Transverse colon (tissue), 4 donors: ENCODE measurements around the gene ACVR1B. TPM values are rescaled to one million over a fixed set of nuclear protein-coding genes. Genes with fewer than 3 reads are reported as not detected.

Source experiments
- DNase-seq: peaks from one replicate; pipeline ENCODE4 v3.0.0-alpha.2; 2019
- H3K27ac ChIP-seq, 4 donors: fragments of 200-600 bp; sonication (generic); 2 replicates each; pipeline ENCODE4 v1.5.1; 2016 to 2018; ENCODE audit warnings: inconsistent platforms in 4 of 4
- H3K27me3 ChIP-seq: fragments of 200-600 bp; sonication (generic); 2 replicates; pipeline ENCODE4 v1.5.1; 2017; ENCODE audit warnings: inconsistent platforms
- H3K36me3 ChIP-seq, 4 donors: fragments of 200-600 bp; sonication (generic); 2 replicates each; pipeline ENCODE4 v1.5.1; 2017 to 2019; ENCODE audit warnings: inconsistent platforms in 4 of 4
- H3K4me1 ChIP-seq, 4 donors: fragments of 200-600 bp; sonication (generic); 2 replicates each; pipeline ENCODE4 v1.5.1; 2017 to 2020; ENCODE audit warnings: inconsistent platforms in 4 of 4
- H3K4me3 ChIP-seq, 4 donors: fragments of 200-600 bp; sonication (generic); 1 replicate in 1 of 4; 2 replicates in 3 of 4; pipeline versions ENCODE4 v1.5.1 to v1.6.1; 2017 to 2019; ENCODE audit warnings: inconsistent platforms in 4 of 4
- H3K9me3 ChIP-seq, 2 donors: fragments of 200-600 bp; sonication (generic); 2 replicates each; pipeline ENCODE4 v1.5.1; 2017 to 2019; ENCODE audit warnings: inconsistent platforms in 2 of 2
- EP300 ChIP-seq: sonication (generic); formaldehyde crosslinking; IDR thresholded peaks from one replicate; pipeline ENCODE4 v1.6.1; 2017; ENCODE audit warnings: antibody characterized with exemption, low read depth
- POLR2A ChIP-seq: fragments of 450-650 bp; IDR thresholded peaks from one replicate; pipeline ENCODE4 v1.6.1; 2016; ENCODE audit warnings: antibody characterized with exemption, mild to moderate bottlenecking, moderate library complexity
- POLR2AphosphoS5 ChIP-seq, 3 donors: sonication (generic); formaldehyde crosslinking; IDR thresholded peaks; one replicate each; pipeline ENCODE4 v1.6.1; 2016; ENCODE audit warnings: antibody characterized with exemption in 3 of 3
- WGBS, 2 donors: methylation state at CpG; one replicate each; pipeline ENCODE4 v1.1.5; 2018; ENCODE audit warnings: low coverage in 1 of 2; 5-methylcytosine and 5-hydroxymethylcytosine counted together
- in situ Hi-C, 4 donors: fragments of 200-750 bp; cut with MboI; loops; one replicate each; pipeline versions ENCODE4 v1.15.0 to v1.15.1; 2017; ENCODE audit warnings: low sequenced_read_pairs in 3 of 4, low pct_ligation_motif_present in 1 of 4, low pct_unique_long_range_greater_than_20kb in 1 of 4
- intact Hi-C: fragments of 100-400 bp; cut with DNase I; formaldehyde crosslinking; loops from one replicate; pipeline ENCODE4 v1.15.1; 2023; ENCODE audit warnings: low total_unique reads
- total RNA-seq, 4 donors: library from RNA; depleted of rRNA; stranded (reverse); fragments of >200 nt; gene quantifications; one replicate each; pipeline ENCODE4 v1.1.0, GENCODE V29; 2016
- TF ChIP-seq, protein P1 (sequence below), 5 experiments: fragments of 200-600 bp in 3 of 5; fragments of 450-650 bp in 2 of 5; sonication (generic) in 3 of 5; IDR thresholded peaks; 1 replicate in 2 of 5; 2 replicates in 3 of 5; pipeline ENCODE4 v1.5.1; 2016 to 2017; ENCODE audit warnings: antibody characterized with exemption in 5 of 5, inconsistent platforms in 3 of 5, mild to moderate bottlenecking in 2 of 5, moderate library complexity in 1 of 5

ACVR1B gene
- total RNA-seq, 4 donors from 2014 or later = 22.5 to 96.9 (median 68.7) TPM

DNA sequence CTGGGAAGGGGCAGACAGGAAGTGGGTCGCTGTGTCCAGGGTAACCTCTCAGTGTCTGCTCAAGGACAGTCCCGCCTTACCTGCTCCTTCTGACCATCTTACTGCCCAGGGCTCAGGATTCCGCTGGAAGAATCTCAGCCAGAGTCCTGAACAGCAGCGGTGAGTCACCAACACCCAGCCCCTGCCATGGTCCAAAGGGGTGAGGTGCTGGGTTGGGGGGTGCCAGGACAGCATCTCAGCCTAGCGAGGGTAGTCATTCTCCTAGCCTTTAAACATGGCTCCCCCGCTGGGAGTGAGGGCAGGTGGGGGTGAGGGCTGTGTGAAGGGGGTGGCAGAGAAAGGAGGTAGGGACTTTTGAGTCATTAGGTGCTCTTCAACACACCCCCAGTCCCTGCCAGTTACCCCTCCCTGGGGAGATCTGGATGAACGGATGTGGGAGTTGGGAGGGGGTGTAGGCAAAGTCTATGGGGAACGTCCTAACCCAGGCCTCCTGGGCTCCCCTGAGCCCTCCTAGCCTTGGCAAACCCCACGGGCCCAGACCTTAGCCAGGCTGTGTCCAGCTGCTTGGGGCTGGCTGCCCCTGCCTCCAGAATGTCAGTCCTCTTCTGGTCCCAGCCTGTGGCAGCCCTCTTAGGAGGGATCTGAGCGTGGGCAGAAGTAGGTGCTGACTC, 57.7 kb downstream of the ACVR1B start:
- H3K36me3 ChIP-seq = no peaks in the 10 kb centered on the region
- in situ Hi-C loops (no loop called here), intact Hi-C loops (no loop called here)
- TF ChIP-seq, protein P1, sequence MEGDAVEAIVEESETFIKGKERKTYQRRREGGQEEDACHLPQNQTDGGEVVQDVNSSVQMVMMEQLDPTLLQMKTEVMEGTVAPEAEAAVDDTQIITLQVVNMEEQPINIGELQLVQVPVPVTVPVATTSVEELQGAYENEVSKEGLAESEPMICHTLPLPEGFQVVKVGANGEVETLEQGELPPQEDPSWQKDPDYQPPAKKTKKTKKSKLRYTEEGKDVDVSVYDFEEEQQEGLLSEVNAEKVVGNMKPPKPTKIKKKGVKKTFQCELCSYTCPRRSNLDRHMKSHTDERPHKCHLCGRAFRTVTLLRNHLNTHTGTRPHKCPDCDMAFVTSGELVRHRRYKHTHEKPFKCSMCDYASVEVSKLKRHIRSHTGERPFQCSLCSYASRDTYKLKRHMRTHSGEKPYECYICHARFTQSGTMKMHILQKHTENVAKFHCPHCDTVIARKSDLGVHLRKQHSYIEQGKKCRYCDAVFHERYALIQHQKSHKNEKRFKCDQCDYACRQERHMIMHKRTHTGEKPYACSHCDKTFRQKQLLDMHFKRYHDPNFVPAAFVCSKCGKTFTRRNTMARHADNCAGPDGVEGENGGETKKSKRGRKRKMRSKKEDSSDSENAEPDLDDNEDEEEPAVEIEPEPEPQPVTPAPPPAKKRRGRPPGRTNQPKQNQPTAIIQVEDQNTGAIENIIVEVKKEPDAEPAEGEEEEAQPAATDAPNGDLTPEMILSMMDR (IDR thresholded peaks at IDR 0.05) = no peak
- TF ChIP-seq POLR2A (no peak), EP300 (no peak), POLR2AphosphoS5 (IDR thresholded peaks at IDR 0.05) (no peak)
- H3K4me1 ChIP-seq = peaks cover 0 to 33% (median 19%) of the 10 kb centered on the region in 4 donors
- H3K4me3 ChIP-seq = peak overlapping the region in 1 of 4 donors; percentile 1
- peak overlapping the region; percentile 78 to 91 (median 82) for H3K27ac ChIP-seq
- no peaks in the 10 kb centered on the region for H3K9me3 ChIP-seq
- 81% methylated on average over 10 of the region's 10 CpGs; no CpG with 5 or more reads in 1 of the 2 donors for WGBS, 2 donors
- H3K27me3 ChIP-seq = peaks cover 34% of the 10 kb centered on the region
- DNase-seq = no peak

DNA sequence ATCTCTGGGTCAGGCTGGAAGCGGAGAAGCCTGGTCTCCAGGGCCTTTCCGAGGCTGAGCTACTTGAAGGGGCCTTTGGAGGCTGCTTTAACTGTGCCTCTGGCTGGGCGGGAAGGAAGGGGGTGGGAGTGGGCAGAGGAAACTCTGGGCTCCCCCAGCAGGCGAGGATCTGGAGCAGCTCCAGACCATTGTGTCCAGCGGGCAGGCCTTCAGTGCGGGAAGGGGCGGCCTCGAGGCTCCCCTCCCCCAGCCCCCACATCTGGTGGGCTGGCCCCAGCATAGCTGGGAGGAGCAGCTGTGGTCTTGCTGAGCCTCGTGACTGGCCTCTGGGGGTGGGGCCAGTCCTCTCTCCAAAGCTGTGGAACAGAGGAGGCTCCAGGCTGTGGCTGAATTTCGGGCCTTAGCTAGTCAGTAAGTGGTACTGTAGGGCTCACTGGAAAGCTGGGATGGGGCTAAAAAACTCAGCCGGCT, 58.7 kb downstream of the ACVR1B start:
- intact Hi-C loops (no loop called here), in situ Hi-C loops (no loop called here)
- 55% methylated on average over 9 of the region's 11 CpGs; no CpG with 5 or more reads in 1 of the 2 donors for WGBS, 2 donors
- Histone ChIP-seq H3K4me1 (peaks cover 0 to 31% (median 19%) of the 10 kb centered on the region in 4 donors), H3K27ac (peak overlapping the region; percentile 78 to 91 (median 82)), H3K4me3 (peak overlapping the region in 1 of 4 donors; percentile 9), H3K36me3 (no peaks in the 10 kb centered on the region), H3K27me3 (peaks cover 38% of the 10 kb centered on the region), H3K9me3 (no peaks in the 10 kb centered on the region)
- TF ChIP-seq POLR2A = peak; percentile 8
- TF ChIP-seq, protein P1 (IDR thresholded peaks at IDR 0.05) = no peak
- TF ChIP-seq EP300 = no peak
- TF ChIP-seq POLR2AphosphoS5 (IDR thresholded peaks at IDR 0.05) = peak in 2 of 3 donors; percentile 42 to 70
- DNase-seq = peak; percentile 52

DNA sequence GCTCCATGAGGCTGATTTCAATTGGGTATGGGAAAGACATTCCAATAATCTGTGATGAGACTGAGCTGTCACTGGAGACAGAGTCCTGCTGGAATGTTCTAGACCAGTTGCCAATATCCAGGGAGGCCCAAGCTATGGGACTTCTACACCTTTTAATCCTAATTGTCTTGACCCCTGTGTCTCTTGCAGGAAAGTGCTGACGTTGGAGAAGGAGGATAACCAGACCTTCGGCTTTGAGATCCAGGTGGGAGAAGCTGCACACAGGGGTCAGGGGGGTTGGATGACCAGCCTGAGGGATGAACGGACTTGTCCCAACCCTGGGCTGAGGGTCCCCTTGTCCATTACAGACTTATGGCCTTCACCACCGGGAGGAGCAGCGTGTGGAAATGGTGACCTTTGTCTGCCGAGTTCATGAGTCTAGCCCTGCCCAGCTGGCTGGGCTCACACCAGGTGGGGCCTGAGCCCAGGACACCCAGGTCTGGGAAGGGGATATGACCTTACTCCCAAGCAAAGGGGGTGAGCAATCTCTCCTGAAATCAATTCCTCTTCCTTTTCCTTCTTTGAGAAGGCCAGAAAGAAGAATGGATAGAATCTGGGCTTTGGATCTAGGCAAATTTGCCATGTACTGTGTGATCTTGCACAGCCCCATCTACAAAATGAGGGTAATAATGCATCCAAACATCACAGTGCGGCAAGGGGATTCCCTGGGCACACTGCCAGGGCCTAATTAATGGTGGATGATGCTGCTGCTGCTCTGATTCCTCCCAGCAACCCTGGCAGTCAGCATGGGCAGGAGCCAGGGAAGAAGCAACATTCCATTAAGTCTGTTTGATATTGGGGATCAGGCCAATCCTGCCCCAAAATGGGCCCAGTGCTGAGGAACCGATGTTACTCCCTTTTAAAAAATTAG, 59.4 kb downstream of the ACVR1B start:
- Histone ChIP-seq H3K9me3 (no peaks in the 10 kb centered on the region), H3K4me1 (peaks cover 0 to 28% (median 19%) of the 10 kb centered on the region in 4 donors), H3K36me3 (no peaks in the 10 kb centered on the region), H3K27ac (peak overlapping the region; percentile 78 to 91 (median 82)), H3K27me3 (peaks cover 40% of the 10 kb centered on the region), H3K4me3 (no peak overlapping the region)
- no peak for DNase-seq
- WGBS, 2 donors = 33 to 54% methylated on average over 1 to 8 of the region's 8 CpGs
- TF ChIP-seq POLR2AphosphoS5 (IDR thresholded peaks at IDR 0.05) = no peak
- in situ Hi-C loops (no loop called here), intact Hi-C loops (no loop called here)

DNA sequence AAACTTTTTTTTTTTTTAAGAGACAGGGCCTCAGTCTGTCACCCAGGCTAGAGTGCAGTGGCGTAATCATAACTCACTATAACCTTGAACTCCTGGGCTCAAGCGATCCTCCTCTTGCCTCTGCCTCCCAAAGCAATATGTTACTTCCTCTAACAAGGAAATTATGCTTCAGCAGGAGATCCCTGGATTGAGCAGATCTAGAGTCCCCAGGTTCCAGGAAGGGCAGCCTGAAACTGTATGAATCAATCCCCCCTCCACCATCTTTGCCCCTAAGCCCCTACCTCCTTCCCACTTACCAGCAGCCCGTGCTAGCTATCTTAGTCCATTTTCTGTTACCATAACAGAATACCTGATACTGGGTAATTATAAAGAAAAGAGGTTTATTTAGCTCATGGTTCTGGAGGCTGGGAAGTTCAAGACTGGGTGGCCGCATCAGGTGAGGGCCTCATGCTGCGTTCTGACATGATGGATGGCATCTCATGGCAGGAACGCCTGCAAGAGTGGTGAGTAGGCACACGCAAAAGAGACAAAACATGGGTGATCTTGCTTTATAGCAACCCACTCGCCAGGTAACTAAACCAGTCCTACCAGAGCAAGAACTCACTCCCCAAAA, 60.2 kb downstream of the ACVR1B start:
- H3K36me3 ChIP-seq = no peaks in the 10 kb centered on the region
- peaks cover 0 to 21% (median 11%) of the 10 kb centered on the region in 4 donors for H3K4me1 ChIP-seq
- no peaks in the 10 kb centered on the region for H3K9me3 ChIP-seq
- TF ChIP-seq EP300 = no peak
- no peak for TF ChIP-seq POLR2AphosphoS5 (IDR thresholded peaks at IDR 0.05)
- TF ChIP-seq, protein P1 (IDR thresholded peaks at IDR 0.05) = no peak
- no peak for DNase-seq
- H3K4me3 ChIP-seq = no peak overlapping the region
- intact Hi-C loops = no loop called here
- 92 to 100% methylated on average over 1 to 8 of the region's 8 CpGs for WGBS, 2 donors
- peak overlapping the region in 1 of 4 donors; percentile 91 for H3K27ac ChIP-seq
- peaks cover 40% of the 10 kb centered on the region for H3K27me3 ChIP-seq
- in situ Hi-C loops = no loop called here
